AG08396 (cell line): Measurements from ENCODE around the gene RXRB.

Source experiments
- DNase-seq: peaks from one replicate; pipeline ENCODE4 v3.0.0; 2012; ENCODE audit warnings: low spot score, mixed read lengths

Gene RXRB

GRCh38 chr6:33176906-33177305 lies 23.6 kb downstream of the RXRB start:
- no peak for DNase-seq

- DNase-seq, result no peak
Measured at GRCh38 chr6:33175436-33176069, 24.9 kb downstream of the RXRB start.

GRCh38 chr6:33174784-33175183 lies 25.7 kb downstream of the RXRB start:
- no peak for DNase-seq

GRCh38 chr6:33173535-33174180 lies 26.8 kb downstream of the RXRB start:
- no peak for DNase-seq

- DNase-seq, result peak; percentile 77
Measured at GRCh38 chr6:33172688-33173534, 27.6 kb downstream of the RXRB start.

GRCh38 chr6:33171880-33172687 lies 28.4 kb downstream of the RXRB start:
- no peak for DNase-seq

GRCh38 chr6:33171016-33171879 lies 29.2 kb downstream of the RXRB start:
- no peak for DNase-seq

- no peak for DNase-seq
Measured at GRCh38 chr6:33170176-33171015, 30.1 kb downstream of the RXRB start.

- no peak for DNase-seq
Measured at GRCh38 chr6:33169291-33170175, 30.9 kb downstream of the RXRB start.

GRCh38 chr6:33168639-33169038 lies 31.8 kb downstream of the RXRB start:
- DNase-seq, result no peak

- no peak for DNase-seq
Measured at GRCh38 chr6:33168284-33168601, 32.2 kb downstream of the RXRB start.

GRCh38 chr6:33167374-33168283 lies 32.8 kb downstream of the RXRB start:
- no peak for DNase-seq

GRCh38 chr6:33166811-33167210 lies 33.7 kb downstream of the RXRB start:
- DNase-seq, result no peak

GRCh38 chr6:33166363-33166762 lies 34.1 kb downstream of the RXRB start:
- no peak for DNase-seq

GRCh38 chr6:33165581-33166258 lies 34.7 kb downstream of the RXRB start:
- DNase-seq, result no peak

- DNase-seq, result no peak
Measured at GRCh38 chr6:33164665-33165373, 35.6 kb downstream of the RXRB start.

GRCh38 chr6:33164176-33164575 lies 36.3 kb downstream of the RXRB start:
- no peak for DNase-seq
